GM18909 (cell line): ENCODE data around the gene SPG7.

Experiments
- ATAC-seq: cut with Tn5 transposase; IDR thresholded peaks from one replicate; pipeline ENCODE4 v1.9.1; 2021; ENCODE audit warnings: mild to moderate bottlenecking; ENCODE audit not compliant: unreplicated experiment, poor library complexity

SPG7 gene

GRCh38 chr16:89589241-89589926 is 81.2 kb downstream of the SPG7 start:
- ATAC-seq, result no peak

DNA sequence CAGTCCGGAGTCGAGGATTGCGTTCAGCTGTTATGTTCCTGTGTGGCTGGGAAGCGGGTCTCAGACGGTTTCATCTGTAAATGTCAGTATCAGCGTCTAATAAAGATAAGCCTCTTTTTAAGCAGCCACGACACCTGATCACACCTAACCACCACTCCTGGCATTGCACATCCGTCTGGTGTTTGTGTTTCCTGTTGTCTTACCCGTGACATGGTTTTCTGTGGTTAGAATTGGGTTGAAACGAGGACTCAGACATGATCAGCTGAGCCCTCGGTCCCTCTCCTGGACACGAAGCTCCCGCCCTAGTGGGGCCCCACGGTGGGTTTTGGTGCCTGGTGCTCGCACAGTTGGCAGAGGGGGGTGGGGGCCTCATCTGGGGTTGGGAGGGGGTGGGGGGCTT is 85.6 kb downstream of the SPG7 start:
- ATAC-seq, result no peak

- no peak for ATAC-seq
Observed at GRCh38 chr16:89595330-89596060, 87.3 kb downstream of the SPG7 start.

GRCh38 chr16:89596061-89596689 is 88.0 kb downstream of the SPG7 start:
- ATAC-seq, result no peak

DNA sequence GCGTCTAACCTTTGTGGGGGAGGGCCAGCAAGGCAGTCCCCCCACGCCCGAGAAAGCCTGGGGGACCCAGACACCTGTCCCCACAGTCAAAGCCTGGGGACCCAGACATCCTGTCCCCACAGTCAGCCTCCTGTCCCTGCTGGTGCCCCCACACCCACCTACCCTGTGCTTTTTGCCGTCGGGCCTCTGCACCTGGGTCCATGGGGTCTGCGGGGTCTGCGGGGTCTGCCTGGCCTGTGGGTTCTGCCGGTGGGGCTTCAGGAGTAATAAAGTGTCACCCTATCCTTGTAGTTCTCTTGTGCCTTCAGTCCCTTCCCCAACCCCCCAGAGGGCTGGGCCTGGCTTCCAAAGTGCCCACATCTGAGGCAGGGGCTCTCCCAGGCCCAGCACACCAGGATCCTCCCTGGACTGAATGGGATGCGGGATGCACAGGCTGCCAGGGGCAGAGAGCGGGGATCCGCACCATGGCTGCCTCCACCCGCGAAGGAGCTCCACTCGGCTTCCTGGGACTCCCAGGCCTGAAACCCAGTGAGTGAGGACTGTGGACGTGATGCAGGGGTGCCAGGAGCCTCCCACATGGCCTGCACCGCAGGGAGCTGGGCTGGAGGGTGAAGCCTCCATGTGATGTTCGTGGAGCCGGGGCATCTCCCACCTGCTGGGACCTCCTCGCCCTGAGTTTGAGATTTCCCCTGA is 88.9 kb downstream of the SPG7 start:
- no peak for ATAC-seq

GRCh38 chr16:89598199-89598598 is 90.0 kb downstream of the SPG7 start:
- ATAC-seq, result no peak

- no peak for ATAC-seq
Observed at GRCh38 chr16:89599451-89599858, 91.3 kb downstream of the SPG7 start.

DNA sequence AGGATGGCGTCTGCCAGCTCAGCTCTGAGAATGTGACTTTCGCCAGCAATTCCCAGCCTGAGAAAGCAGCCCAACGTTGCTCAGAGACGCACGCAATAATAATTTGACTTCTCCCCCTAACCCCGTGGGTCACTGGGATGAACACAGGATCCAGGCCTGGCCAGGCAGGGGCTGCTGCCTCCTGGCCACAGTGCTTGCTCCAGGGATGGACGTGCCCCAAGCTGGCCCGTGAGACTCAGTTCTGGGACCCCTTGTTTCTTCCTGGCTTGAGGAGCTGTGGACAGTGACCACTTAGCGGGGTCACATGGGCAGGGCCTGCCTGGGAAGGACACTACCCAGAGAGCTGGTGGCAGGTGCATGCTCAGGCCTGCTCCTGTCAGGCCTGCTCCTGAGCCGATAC is 91.7 kb downstream of the SPG7 start:
- no peak for ATAC-seq

DNA sequence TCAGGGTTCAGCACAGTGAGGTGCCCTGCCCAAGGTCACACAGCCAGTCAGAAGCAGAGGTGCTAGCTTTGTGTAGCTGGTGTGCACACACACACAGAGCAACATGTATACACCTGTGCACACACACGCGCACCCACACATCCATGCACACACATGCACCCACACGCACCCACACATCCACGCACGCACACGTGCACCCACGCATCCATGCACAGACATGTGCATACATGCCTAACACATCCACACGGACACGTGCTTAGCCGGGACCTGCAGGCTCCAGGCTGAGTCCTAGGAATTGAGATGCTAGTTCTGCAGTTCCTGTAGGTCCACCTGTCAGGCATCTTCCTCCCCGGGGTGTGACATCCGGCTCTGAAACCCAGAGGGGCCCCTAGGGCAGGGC is 92.2 kb downstream of the SPG7 start:
- no peak for ATAC-seq

- ATAC-seq, result no peak
Observed at GRCh38 chr16:89600956-89601355, 92.8 kb downstream of the SPG7 start.

DNA sequence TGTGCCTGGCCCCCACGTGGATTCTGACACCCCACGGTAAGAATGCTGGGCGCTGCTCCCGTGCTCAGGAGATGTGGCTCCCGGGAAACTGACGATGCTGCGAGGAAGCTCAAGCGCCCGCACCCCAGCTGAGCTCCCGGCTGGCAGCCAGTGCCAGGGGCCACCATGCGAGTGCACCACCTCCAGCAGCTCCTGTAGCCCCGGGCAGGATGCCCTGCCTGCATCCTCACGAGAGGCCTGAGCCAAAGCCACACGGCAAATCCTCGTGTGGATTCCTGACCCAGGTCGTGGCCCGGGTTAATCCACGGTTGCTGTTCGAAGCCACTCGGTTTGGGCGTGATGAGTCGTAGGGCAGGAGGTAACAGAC is 93.7 kb downstream of the SPG7 start:
- no peak for ATAC-seq

GRCh38 chr16:89602273-89602951 is 94.2 kb downstream of the SPG7 start:
- ATAC-seq, result no peak

- no peak for ATAC-seq
Observed at GRCh38 chr16:89602952-89603590, 94.9 kb downstream of the SPG7 start.

- ATAC-seq, result no peak
Observed at GRCh38 chr16:89604764-89605163, 96.6 kb downstream of the SPG7 start.

DNA sequence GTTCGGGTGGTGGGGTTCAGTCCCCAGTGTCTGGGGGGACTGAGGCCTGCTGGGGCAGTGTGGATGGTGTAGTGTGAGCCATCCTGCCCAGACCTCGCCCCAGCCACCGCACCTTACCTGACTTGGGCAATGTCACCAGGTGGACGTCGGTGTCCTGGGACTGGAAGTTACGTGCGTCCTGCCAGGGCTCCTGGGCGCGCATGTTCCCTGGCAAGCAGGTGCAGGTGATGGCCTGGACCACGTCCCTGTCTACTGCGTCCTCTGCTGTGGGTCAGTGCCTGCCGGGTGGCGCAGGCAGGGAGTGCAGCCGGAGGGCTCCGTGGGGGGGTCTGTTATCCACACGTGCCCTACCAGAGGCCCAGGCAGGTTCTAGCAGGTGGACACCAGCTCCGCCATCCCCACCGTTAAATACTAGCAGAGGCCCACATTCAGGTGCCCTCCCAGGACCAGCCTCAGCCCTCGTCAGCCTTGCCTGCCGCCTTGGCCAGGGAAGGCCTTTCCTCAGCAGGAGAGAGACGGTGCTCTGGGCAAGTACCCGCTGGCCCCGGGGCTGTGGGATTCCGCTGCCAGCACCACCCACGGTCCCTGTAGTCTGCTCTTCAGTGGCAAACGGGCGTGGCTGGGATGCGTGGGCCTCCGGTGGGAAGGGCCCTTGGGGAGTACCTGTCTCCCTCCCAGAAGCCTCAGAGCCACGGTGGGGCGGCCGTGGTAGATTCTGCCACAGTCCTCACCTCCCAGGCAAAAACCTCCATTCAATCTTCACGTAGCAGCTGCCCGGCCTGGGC is 97.2 kb downstream of the SPG7 start:
- no peak for ATAC-seq

DNA sequence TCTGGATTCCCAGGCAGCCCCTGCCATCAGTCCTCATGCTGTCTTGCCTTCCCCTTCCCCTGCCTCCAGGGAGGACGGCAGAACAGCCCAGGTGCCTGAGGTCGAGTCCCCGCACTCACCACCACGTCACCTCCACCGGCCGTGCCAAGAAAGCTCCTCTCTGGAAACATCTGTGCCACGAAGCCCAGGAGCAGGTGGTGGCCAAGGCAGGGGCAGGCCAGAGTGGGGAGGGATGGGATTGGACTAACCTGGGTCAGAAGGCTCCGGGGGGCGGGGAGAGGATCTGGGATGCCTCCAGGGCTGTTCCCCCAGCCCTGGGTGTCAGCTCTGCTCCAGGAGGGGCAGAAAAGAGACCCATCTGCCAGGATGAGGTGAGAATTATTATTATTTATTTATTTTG is 97.8 kb downstream of the SPG7 start:
- no peak for ATAC-seq
